HEK293T (cell line): ENCODE results near the gene LRRC4C.

Experiments
- CTCF ChIA-PET: fragments of 350-600 bp; formaldehyde crosslinking; extraction: SDS; loops from one replicate; lab custom pipeline; 2021; ENCODE audit warnings: antibody characterized with exemption, inconsistent platforms; lab: Yijun Ruan, JAX
- POLR2A ChIA-PET: fragments of 350-600 bp; formaldehyde crosslinking; extraction: SDS; loops from one replicate; lab custom pipeline; 2020; ENCODE audit warnings: antibody characterized with exemption, inconsistent platforms; lab: Yijun Ruan, JAX
- DNase-seq: peaks from one replicate; pipeline ENCODE4 v3.0.0; 2012; ENCODE audit warnings: mixed read lengths; ENCODE audit errors: extremely low spot score
- ARNT ChIP-seq: fragments of 450-650 bp; IDR thresholded peaks from 2 replicates; pipeline ENCODE4 v1.6.1; 2017; ENCODE audit warnings: mild to moderate bottlenecking
- BHLHE40 ChIP-seq: fragments of 450-650 bp; IDR thresholded peaks from 2 replicates; pipeline ENCODE4 v1.6.1; 2016; ENCODE audit warnings: mild to moderate bottlenecking, moderate library complexity, borderline replicate concordance
- CTBP1 ChIP-seq: fragments of 450-650 bp; IDR thresholded peaks from 2 replicates; pipeline ENCODE4 v1.6.1; 2016; ENCODE audit warnings: borderline replicate concordance
- ELF4 ChIP-seq: fragments of 450-650 bp; IDR thresholded peaks from 2 replicates; pipeline ENCODE4 v1.6.1; 2017; ENCODE audit warnings: antibody characterized with exemption
- FOXA1 ChIP-seq: fragments of 450-650 bp; IDR thresholded peaks from 2 replicates; pipeline ENCODE4 v1.6.1; 2016; ENCODE audit warnings: mild to moderate bottlenecking
- FOXK2 ChIP-seq: fragments of 450-650 bp; IDR thresholded peaks from 2 replicates; pipeline ENCODE4 v1.6.1; 2016; ENCODE audit warnings: mild to moderate bottlenecking
- FOXM1 ChIP-seq: fragments of 450-650 bp; IDR thresholded peaks from 2 replicates; pipeline ENCODE4 v1.6.1; 2017; ENCODE audit warnings: mild to moderate bottlenecking, borderline replicate concordance
- HDGF ChIP-seq: fragments of 450-650 bp; IDR thresholded peaks from 2 replicates; pipeline ENCODE4 v1.6.1; 2017; ENCODE audit warnings: antibody characterized with exemption, borderline replicate concordance
- L3MBTL2 ChIP-seq: fragments of 450-650 bp; conservative IDR thresholded peaks from 2 replicates; pipeline ENCODE4 v1.6.1; 2016; ENCODE audit warnings: mild to moderate bottlenecking
- LEF1 ChIP-seq: fragments of 450-650 bp; IDR thresholded peaks from 2 replicates; pipeline ENCODE4 v1.6.1; 2017; ENCODE audit warnings: mild to moderate bottlenecking, borderline replicate concordance
- NFRKB ChIP-seq: fragments of 450-650 bp; IDR thresholded peaks from 2 replicates; pipeline ENCODE4 v1.6.1; 2016; ENCODE audit warnings: mild to moderate bottlenecking, moderate library complexity
- SP1 ChIP-seq: fragments of 450-650 bp; IDR thresholded peaks from 2 replicates; pipeline ENCODE4 v1.6.1; 2017
- SUZ12 ChIP-seq: fragments of 450-650 bp; IDR thresholded peaks from 2 replicates; pipeline ENCODE4 v1.6.1; 2016; ENCODE audit warnings: mild to moderate bottlenecking
- TARDBP ChIP-seq: fragments of 450-650 bp; IDR thresholded peaks from 2 replicates; pipeline ENCODE4 v1.6.1; 2016
- ZNF384 ChIP-seq: fragments of 450-650 bp; IDR thresholded peaks from 2 replicates; pipeline ENCODE4 v1.6.1; 2016
- TF ChIP-seq, protein P1 (sequence below): fragments of 450-650 bp; IDR thresholded peaks from 2 replicates; pipeline ENCODE4 v1.6.1; 2016

LRRC4C gene

DNA sequence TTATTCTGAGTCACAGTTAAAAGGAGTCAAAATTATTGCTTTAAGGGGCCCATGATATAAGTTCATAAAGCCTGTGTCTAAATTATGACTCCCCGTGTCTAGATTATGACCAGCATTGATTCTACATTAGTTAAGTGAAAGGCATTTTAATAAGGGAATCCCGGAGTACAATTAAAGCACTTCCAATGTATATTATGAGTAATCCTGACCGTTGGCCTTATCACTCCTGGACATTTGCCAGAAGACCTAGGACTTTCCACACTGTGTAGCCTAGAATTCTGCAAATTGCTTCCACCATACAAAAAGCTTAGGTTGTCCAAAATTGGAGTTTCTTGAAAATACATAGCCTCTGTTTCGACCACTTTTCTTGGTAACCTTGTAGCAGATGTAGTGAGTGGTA, 1292.6 kb downstream of the LRRC4C start:
- DNase-seq: no peak
- no peak for TF ChIP-seq SP1
- TF ChIP-seq L3MBTL2: no peak
- no peak for TF ChIP-seq ELF4
- TF ChIP-seq BHLHE40: no peak
- TF ChIP-seq FOXA1: no peak
- TF ChIP-seq HDGF: no peak
- TF ChIP-seq, protein P1, sequence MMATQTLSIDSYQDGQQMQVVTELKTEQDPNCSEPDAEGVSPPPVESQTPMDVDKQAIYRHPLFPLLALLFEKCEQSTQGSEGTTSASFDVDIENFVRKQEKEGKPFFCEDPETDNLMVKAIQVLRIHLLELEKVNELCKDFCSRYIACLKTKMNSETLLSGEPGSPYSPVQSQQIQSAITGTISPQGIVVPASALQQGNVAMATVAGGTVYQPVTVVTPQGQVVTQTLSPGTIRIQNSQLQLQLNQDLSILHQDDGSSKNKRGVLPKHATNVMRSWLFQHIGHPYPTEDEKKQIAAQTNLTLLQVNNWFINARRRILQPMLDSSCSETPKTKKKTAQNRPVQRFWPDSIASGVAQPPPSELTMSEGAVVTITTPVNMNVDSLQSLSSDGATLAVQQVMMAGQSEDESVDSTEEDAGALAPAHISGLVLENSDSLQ: no peak
- TF ChIP-seq LEF1: no peak
- TF ChIP-seq ARNT: no peak
- no peak for TF ChIP-seq FOXK2
- no peak for TF ChIP-seq CTBP1
- no peak for TF ChIP-seq NFRKB
- no peak for TF ChIP-seq TARDBP
- no peak for TF ChIP-seq FOXM1
- POLR2A ChIA-PET: no interaction called here
- CTCF ChIA-PET: no interaction called here

DNA sequence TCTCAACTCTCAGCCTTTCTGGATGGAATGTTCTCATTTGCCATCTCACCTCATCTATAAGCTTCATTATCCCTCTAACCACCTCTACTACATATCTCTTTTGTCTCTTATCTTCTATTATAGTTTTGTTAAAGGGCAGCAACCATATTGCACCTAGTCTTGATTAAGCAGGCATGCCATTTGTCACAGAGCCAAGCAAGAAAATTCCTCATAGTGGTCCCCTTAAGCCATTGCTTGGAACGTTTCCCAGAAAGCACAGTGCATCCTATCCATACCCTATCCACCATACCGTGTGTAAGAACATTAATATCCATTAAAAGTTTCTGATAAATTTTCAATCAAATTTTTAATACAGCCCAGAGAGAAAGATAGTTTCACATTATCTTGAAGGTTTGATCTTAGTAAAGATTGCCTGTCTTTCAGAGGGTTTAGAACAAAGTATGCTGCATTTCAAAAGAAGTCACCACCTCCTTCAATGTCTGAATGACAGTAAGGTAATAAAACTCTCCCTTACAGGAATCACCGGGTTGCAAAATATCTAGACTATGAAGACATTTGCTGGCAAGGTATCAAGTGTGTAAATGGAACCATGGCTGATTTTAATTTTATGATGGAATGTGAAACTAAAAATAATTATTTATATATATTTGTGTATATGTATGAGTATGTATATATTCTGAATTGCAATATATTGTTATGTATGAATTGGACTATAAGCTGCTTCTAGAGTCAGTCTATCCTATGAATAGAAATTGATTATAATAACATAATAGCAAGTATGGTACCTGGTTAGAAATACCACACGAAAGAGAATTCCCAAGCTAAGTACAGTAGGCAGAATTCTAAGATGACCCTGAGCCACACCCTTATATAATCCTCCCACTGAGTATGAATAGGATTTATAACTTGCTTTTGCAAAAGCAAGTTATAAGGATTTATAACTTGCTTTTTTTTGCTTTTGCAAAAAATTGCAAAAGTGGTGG, 1296.3 kb downstream of the LRRC4C start:
- ChIA-PET POLR2A (no interaction called here), CTCF (no interaction called here)

DNA sequence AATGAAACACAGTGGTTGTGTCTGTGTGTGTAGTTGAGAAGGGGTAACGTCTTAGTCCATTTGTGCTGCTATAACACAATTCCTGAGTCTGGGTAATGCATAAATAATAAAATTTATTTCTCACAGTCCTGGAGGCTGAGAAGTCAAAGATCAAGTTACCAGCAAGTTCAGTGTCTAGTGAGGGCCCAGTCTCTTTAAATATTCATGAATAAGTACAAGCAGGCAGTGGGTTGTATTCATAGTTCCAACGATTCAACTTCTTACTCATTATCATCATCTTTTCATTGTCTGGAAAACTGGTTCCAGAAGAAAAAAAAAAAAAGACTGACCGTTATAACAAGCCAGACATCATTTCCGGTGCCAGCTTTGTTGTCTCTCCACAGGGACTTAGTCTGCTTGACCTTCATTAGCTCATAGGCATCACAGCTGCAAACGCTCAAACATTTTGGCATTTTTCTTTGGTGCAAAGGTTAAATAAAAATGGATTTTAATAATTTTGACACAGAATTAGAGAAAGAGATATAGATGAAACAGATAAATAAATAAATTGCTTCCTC, 1297.5 kb downstream of the LRRC4C start:
- POLR2A ChIA-PET: no interaction called here
- CTCF ChIA-PET: no interaction called here
- no peak for DNase-seq
- TF ChIP-seq LEF1 (no peak), SP1 (no peak), SUZ12 (no peak), HDGF (no peak), NFRKB (no peak), FOXM1 (no peak), ZNF384 (no peak), TARDBP (no peak), FOXA1 (no peak), ELF4 (no peak), FOXK2 (no peak), L3MBTL2 (no peak), BHLHE40 (no peak), CTBP1 (no peak), ARNT (no peak)
- TF ChIP-seq, protein P1: no peak

More for the DNA sequence above, 1296.3 kb downstream of the LRRC4C start:
- TF ChIP-seq SP1 (no peak), LEF1 (no peak), TARDBP (no peak), BHLHE40 (no peak), NFRKB (no peak)
- DNase-seq: no peak

DNA sequence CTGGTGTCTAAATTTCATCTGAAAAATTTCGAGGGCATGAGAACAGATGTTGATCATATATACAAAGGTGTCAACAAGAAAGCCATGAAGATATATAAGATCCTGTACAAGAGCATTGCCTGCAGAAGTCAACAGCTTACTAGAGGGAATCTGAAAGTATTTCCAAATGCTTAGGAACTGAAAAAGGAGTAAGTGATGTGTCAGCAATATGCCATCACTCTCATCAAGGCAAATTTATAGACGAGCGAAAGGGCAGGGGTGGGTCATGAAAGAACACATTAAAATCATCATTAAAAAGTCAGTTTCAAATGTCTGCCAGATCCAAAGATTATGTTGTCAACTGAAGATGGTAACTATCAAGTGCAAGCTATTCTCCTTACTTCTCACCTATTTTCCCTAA, 1299.0 kb downstream of the LRRC4C start:
- TF ChIP-seq SUZ12 (no peak), TARDBP (no peak), ZNF384 (no peak), BHLHE40 (no peak), HDGF (no peak), LEF1 (no peak), ELF4 (no peak), FOXK2 (no peak), FOXA1 (no peak), CTBP1 (no peak)
- TF ChIP-seq, protein P1: no peak
- ChIA-PET CTCF (no interaction called here), POLR2A (no interaction called here)
- DNase-seq: no peak

DNA sequence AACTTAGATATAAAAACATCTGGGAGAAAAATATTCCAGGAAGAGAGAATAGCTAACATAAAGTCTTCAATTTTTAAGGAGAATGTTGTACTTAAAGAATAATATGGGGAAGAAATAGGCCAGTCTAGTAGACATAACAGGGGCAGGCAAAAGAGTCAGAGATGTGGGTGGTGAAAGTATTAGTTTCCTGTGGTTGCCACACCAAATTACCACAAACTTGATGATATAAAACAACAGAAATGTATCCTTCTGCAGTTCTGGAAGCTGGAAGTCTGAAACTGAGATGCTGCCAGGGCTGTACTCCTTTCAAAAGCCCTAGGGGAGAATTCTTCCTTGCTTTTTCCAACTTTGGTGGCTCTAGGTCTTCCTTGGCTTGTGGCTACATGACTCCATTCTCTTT, 1309.7 kb downstream of the LRRC4C start:
- no peak for TF ChIP-seq LEF1
- TF ChIP-seq FOXA1: no peak
- TF ChIP-seq FOXK2: no peak
- TF ChIP-seq TARDBP: no peak
- TF ChIP-seq ZNF384: no peak
- no peak for TF ChIP-seq ELF4
- no peak for TF ChIP-seq CTBP1
- no peak for TF ChIP-seq FOXM1
- TF ChIP-seq, protein P1: no peak
- TF ChIP-seq L3MBTL2: no peak
- TF ChIP-seq SUZ12: no peak
- no peak for TF ChIP-seq SP1
- TF ChIP-seq HDGF: no peak
- TF ChIP-seq ARNT: no peak
- no peak for TF ChIP-seq BHLHE40
- no peak for TF ChIP-seq NFRKB
- ChIA-PET POLR2A (no interaction called here), CTCF (no interaction called here)
- no peak for DNase-seq
